OCI-LY3 (cell line): Measurements from ENCODE around the gene KCNMA1.

Source experiments
- H2AFZ ChIP-seq: fragments of 200-600, 300-600 bp; shearing (Covaris generic); 2 replicates; pipeline ENCODE4 v1.6.0; 2014; ENCODE audit warnings: antibody characterized with exemption, low read depth, low read length
- H3K27ac ChIP-seq: fragments of 200-600, 300-600 bp; sonication (generic); 2 replicates; pipeline ENCODE4 v1.5.1; 2014; ENCODE audit warnings: mild to moderate bottlenecking, low read length, moderate library complexity, mixed read lengths
- H3K27me3 ChIP-seq: fragments of 200-600, 300-600 bp; sonication (generic); 2 replicates; pipeline ENCODE4 v1.6.1; 2014; ENCODE audit warnings: low read depth, low read length, mixed read lengths
- H3K36me3 ChIP-seq: fragments of 200-600, 300-600 bp; sonication (generic); replicated peaks from 2 replicates; pipeline ENCODE3; 2014; ENCODE audit warnings: low read depth, low read length, mixed read lengths
- H3K4me1 ChIP-seq: fragments of 300-600, 200-600 bp; sonication (generic); 2 replicates; pipeline ENCODE4 v1.6.1; 2014; ENCODE audit warnings: low read length, mixed read lengths
- H3K4me2 ChIP-seq: fragments of 200-600, 300-600 bp; sonication (generic); 2 replicates; pipeline ENCODE4 v1.6.1; 2014; ENCODE audit warnings: low read length, mixed read lengths
- H3K4me3 ChIP-seq: fragments of 300-600, 200-600 bp; sonication (generic); 2 replicates; pipeline ENCODE4 v1.5.1; 2014; ENCODE audit warnings: antibody characterized with exemption, mild to moderate bottlenecking, low read length, moderate library complexity
- H3K79me2 ChIP-seq: fragments of 300-600, 200-600 bp; shearing (Covaris generic); 2 replicates; pipeline ENCODE4 v1.6.1; 2014; ENCODE audit warnings: mild to moderate bottlenecking, low read length, mixed read lengths
- H3K9ac ChIP-seq: fragments of 300-600, 200-600 bp; shearing (Covaris generic); 2 replicates; pipeline ENCODE4 v1.6.0; 2014; ENCODE audit warnings: mild to moderate bottlenecking, low read length, moderate library complexity
- H3K9me3 ChIP-seq: fragments of 200-600, 300-600 bp; shearing (Covaris generic); 2 replicates; pipeline ENCODE4 v1.6.1; 2014; ENCODE audit warnings: low read length, mixed read lengths; ENCODE audit not compliant: insufficient read depth
- H4K20me1 ChIP-seq: fragments of 200-600, 300-600 bp; sonication (generic); 2 replicates; pipeline ENCODE4 v1.6.1; 2016; ENCODE audit warnings: low read length, mixed read lengths; ENCODE audit not compliant: insufficient read depth
- CTCF ChIP-seq: fragments of 200-600, 300-600 bp; sonication (generic); IDR thresholded peaks from 2 replicates; pipeline ENCODE4 v1.5.1; 2014; ENCODE audit warnings: antibody characterized with exemption, low read length, low read depth
- EZH2phosphoT487 ChIP-seq: fragments of 200-600 bp; shearing (Covaris generic); IDR thresholded peaks from 2 replicates; pipeline ENCODE4 v1.6.1; 2018; ENCODE audit warnings: antibody characterized with exemption, mixed run types, low read depth

KCNMA1 gene

GRCh38 chr10:77281719-77282118 is 355.9 kb downstream of the KCNMA1 start:
- Histone ChIP-seq H3K4me1 (peaks cover 16% of the 10 kb centered on the region), H3K9ac (no peak overlapping the region), H3K36me3 (peaks cover 11% of the 10 kb centered on the region), H2AFZ (no peak overlapping the region), H3K27me3 (no peaks in the 10 kb centered on the region), H3K79me2 (no peaks in the 10 kb centered on the region), H4K20me1 (peaks cover 73% of the 10 kb centered on the region), H3K9me3 (no peaks in the 10 kb centered on the region), H3K27ac (no peak overlapping the region), H3K4me2 (peak overlapping the region; percentile 44), H3K4me3 (no peak overlapping the region)
- no peak for TF ChIP-seq CTCF
- no peak for TF ChIP-seq EZH2phosphoT487

- Histone ChIP-seq H3K27me3 (no peaks in the 10 kb centered on the region), H3K79me2 (no peaks in the 10 kb centered on the region), H3K9ac (no peak overlapping the region), H3K4me1 (peaks cover 12% of the 10 kb centered on the region), H3K9me3 (no peaks in the 10 kb centered on the region), H2AFZ (no peak overlapping the region), H4K20me1 (peaks cover 76% of the 10 kb centered on the region), H3K4me2 (no peak overlapping the region), H3K27ac (no peak overlapping the region), H3K36me3 (peaks cover 11% of the 10 kb centered on the region), H3K4me3 (no peak overlapping the region)
- TF ChIP-seq CTCF (no peak), EZH2phosphoT487 (no peak)
Measured at GRCh38 chr10:77279207-77279606, 358.4 kb downstream of the KCNMA1 start.

- H3K9me3 ChIP-seq, result no peaks in the 10 kb centered on the region
- H2AFZ ChIP-seq, result no peak overlapping the region
- H3K9ac ChIP-seq, result no peak overlapping the region
- H3K79me2 ChIP-seq, result no peaks in the 10 kb centered on the region
- no peak overlapping the region for H3K4me2 ChIP-seq
- H3K27ac ChIP-seq, result no peak overlapping the region
- H4K20me1 ChIP-seq, result peaks cover 48% of the 10 kb centered on the region; the same call in 1 of the 2 replicates
- TF ChIP-seq EZH2phosphoT487 (no peak), CTCF (no peak)
- H3K4me1 ChIP-seq, result no peaks in the 10 kb centered on the region
- H3K27me3 ChIP-seq, result no peaks in the 10 kb centered on the region
- H3K4me3 ChIP-seq, result no peak overlapping the region
- H3K36me3 ChIP-seq, result no peaks in the 10 kb centered on the region
Measured at GRCh38 chr10:77274046-77274795, 363.4 kb downstream of the KCNMA1 start.

GRCh38 chr10:77269163-77269562 is 368.4 kb downstream of the KCNMA1 start:
- no peaks in the 10 kb centered on the region for H3K36me3 ChIP-seq
- no peak overlapping the region for H3K9ac ChIP-seq
- H3K79me2 ChIP-seq, result no peaks in the 10 kb centered on the region
- H3K27ac ChIP-seq, result no peak overlapping the region
- H2AFZ ChIP-seq, result no peak overlapping the region
- H3K4me2 ChIP-seq, result no peak overlapping the region
- TF ChIP-seq EZH2phosphoT487 (no peak), CTCF (no peak)
- H3K4me3 ChIP-seq, result no peak overlapping the region
- H4K20me1 ChIP-seq, result peaks cover 29% of the 10 kb centered on the region; the same call in 1 of the 2 replicates
- no peaks in the 10 kb centered on the region for H3K27me3 ChIP-seq
- no peaks in the 10 kb centered on the region for H3K4me1 ChIP-seq
- H3K9me3 ChIP-seq, result no peaks in the 10 kb centered on the region
